ENCODE measurements around the gene LRWD1.
"Not testable (repeated sequence)": the region's sequence is repeated elsewhere in the genome, so short reads cannot be mapped to it uniquely, and the experiment has no call there.

LRWD1 gene

GRCh38 chr7:102469351-102469971 lies 4.7 kb downstream of the LRWD1 start:
- no peak for DNase-seq

GRCh38 chr7:102469972-102470825 lies 5.4 kb downstream of the LRWD1 start:
- DNase-seq, result no peak

DNA sequence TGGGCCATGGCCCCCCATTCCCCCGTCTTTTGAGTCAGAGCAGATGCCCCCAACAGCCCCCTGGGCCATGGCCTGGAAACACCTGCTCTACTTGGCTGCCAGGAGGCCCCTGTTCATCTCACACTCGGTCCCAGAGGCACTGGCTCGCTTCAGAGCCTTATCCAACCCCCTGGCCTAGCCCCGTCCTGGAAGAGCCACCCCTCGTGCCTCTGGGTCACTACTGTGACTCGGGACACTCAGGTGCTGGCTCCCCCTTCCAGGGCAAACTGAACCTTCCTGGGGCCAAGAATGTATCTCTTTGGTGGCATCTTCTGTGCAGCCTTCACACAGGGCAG lies 7.0 kb downstream of the LRWD1 start:
- no peak for DNase-seq

GRCh38 chr7:102472126-102473041 lies 7.6 kb downstream of the LRWD1 start:
- DNase-seq, result no peak

GRCh38 chr7:102473271-102473991 lies 8.6 kb downstream of the LRWD1 start:
- no peak for DNase-seq

GRCh38 chr7:102474116-102474515 lies 9.3 kb downstream of the LRWD1 start:
- not testable (repeated sequence) for DNase-seq

GRCh38 chr7:102474736-102475435 lies 10.1 kb downstream of the LRWD1 start:
- DNase-seq, result not testable (repeated sequence)

DNA sequence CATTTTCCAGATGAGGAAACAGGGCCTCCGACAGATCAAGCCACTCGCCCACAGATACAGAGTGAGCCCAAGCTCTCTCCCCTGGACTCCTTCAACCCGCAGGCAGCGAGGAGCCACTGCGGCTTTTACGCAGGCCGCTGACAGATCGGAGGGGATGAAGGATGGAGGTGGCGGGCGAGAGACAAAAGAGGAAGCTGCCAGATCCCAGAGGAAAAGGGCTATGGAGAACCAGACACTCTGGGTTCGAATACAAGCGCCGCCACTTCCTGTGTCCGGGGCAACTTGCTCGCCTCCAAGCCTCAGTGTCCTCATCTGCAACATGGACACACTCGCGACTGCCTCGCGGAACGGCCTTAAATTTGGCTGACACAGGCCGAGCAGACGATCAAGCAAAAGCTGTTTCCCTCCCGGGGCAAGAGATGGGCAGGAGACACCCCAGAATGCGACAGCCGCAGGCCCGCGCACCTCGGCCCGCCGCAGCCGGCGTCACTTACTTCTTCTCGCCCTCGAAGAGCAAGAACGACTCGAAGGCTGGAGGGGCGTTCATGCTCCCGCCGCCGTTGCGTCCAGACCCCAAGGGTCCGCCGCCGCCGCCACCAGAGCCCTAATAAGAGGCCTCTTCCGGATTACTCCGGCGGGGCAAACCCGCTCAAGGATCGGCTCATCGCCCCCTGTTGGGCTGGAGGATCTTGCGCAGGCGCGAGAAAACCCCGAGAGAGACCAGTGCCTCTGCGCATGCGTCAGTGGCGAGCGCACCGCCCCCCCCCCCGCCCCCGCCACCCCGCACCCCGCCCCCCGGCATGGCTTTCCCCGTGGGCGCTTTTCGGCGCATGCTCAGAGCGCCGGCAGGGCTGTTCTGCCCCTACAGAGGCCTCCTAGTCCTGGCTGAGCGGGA lies 13.8 kb downstream of the LRWD1 start, which contains the start of gene POLR2J:
POLR2J (minus strand) TSS at position 609 of the 895 bp plus-strand sequence; CDS start at position 547, 62 bp downstream.
- DNase-seq, result not testable (repeated sequence)

GRCh38 chr7:102479209-102479584 lies 14.4 kb downstream of the LRWD1 start:
- DNase-seq, result not testable (repeated sequence)

GRCh38 chr7:102479982-102480637 lies 15.3 kb downstream of the LRWD1 start:
- not testable (repeated sequence) for DNase-seq

GRCh38 chr7:102481962-102482361 lies 17.2 kb downstream of the LRWD1 start:
- DNase-seq, result not testable (repeated sequence)

DNA sequence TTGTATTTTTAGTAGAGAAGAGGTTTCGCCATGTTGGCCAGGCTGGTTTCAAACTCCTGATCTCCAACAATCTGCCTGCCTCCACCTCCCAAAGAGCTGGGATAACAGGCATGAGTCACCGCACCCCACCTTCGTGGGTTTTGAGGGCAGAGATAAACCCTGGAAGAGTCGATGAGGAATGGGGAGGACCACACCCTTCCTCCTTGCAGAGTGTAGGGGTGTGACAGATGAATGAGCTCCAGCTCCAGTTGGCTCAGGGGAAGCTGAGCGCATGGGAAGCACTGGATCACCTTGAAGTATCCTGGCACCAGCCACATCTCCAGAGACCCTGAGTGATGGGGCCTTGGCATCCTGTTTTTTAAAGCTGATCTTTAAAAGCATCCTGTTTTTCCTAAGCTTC lies 19.5 kb downstream of the LRWD1 start:
- DNase-seq, result not testable (repeated sequence)

GRCh38 chr7:102490529-102491075 lies 25.8 kb downstream of the LRWD1 start:
- not testable (repeated sequence) for DNase-seq

GRCh38 chr7:102493220-102493935 lies 28.6 kb downstream of the LRWD1 start:
- DNase-seq, result not testable (repeated sequence)

- DNase-seq, result not testable (repeated sequence)
Measured at GRCh38 chr7:102494026-102494425, 29.2 kb downstream of the LRWD1 start.

GRCh38 chr7:102494473-102495149 lies 29.8 kb downstream of the LRWD1 start:
- DNase-seq, result not testable (repeated sequence)

GRCh38 chr7:102496861-102497260 lies 32.1 kb downstream of the LRWD1 start:
- not testable (repeated sequence) for DNase-seq

- not testable (repeated sequence) for DNase-seq
Measured at GRCh38 chr7:102497308-102497707, 32.5 kb downstream of the LRWD1 start.
